Measurements from ENCODE around the gene KANK4. TPM values are rescaled to one million over a fixed set of nuclear protein-coding genes. Genes with fewer than 3 reads are reported as not detected.

The KANK4 gene
- total and polyA plus RNA-seq, 9 donors = 0.05 to 0.83 (median 0.19) TPM; not detected in 1

DNA sequence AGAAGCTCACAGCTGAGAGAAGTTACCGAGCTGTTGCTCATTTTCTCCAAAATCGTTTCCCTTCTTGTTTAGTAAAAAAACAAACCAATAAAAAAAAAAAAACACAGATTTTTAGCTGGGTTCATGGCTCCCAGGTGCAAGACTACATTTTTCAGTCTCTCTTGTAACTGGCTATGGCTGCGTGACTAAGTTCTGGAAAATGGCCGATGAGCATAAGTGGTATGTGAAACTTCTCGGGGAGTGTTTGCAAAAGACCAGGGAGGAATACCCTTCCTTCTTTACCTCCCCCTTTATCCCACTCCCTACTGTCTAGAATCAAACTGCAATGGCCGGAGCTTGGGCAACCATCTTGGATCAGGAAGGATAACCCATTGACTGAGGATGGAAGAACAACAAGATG lies 38.7 kb upstream of the KANK4 start:
- H3K27me3 ChIP-seq = no peaks in the 10 kb centered on the region
- WGBS, 3 donors = 84 to 87% (median 84%) methylated on average over 6 of the region's 6 CpGs
- DNase-seq = no peak
- H3K27ac ChIP-seq = no peak overlapping the region
- no peaks in the 10 kb centered on the region for H3K4me1 ChIP-seq (ENCODE audit: insufficient read depth)
- no peaks in the 10 kb centered on the region for H3K9me3 ChIP-seq
- H3K4me3 ChIP-seq = no peak overlapping the region
- intact Hi-C loops (cut with DNase I) = no loop called here
- no peaks in the 10 kb centered on the region for H3K36me3 ChIP-seq
- TF ChIP-seq EP300 (IDR thresholded peaks at IDR 0.05) (no peak), POLR2A (IDR thresholded peaks at IDR 0.05) (no peak)
- TF ChIP-seq, protein P1, sequence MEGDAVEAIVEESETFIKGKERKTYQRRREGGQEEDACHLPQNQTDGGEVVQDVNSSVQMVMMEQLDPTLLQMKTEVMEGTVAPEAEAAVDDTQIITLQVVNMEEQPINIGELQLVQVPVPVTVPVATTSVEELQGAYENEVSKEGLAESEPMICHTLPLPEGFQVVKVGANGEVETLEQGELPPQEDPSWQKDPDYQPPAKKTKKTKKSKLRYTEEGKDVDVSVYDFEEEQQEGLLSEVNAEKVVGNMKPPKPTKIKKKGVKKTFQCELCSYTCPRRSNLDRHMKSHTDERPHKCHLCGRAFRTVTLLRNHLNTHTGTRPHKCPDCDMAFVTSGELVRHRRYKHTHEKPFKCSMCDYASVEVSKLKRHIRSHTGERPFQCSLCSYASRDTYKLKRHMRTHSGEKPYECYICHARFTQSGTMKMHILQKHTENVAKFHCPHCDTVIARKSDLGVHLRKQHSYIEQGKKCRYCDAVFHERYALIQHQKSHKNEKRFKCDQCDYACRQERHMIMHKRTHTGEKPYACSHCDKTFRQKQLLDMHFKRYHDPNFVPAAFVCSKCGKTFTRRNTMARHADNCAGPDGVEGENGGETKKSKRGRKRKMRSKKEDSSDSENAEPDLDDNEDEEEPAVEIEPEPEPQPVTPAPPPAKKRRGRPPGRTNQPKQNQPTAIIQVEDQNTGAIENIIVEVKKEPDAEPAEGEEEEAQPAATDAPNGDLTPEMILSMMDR (IDR thresholded peaks at IDR 0.05) = no peak

DNA sequence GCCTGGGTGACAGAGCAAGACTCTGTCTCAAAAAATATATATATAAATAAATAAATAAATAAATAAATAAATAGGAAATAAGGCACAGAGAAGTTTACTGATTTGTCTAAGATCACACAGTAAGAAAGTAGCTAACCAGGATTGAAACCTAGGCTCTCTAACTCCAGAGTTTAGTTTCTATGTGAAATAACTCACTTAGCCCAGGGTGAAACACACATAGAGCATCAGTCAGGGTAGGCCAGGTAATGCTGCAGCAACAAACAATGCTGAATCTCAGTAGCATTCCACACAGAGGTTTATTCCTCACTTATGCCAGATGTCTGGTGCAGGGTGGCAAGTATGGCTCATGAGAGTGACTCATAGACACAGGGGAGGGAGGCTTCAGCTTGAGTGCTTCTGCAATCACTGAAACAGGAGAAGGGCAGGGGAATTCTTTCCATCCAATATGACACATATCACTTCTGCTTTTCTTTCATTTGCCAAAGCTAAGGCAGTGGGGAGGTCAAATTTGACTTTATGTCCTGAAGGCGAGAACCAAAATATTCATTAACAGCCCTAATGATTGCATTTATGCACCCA lies 37.1 kb upstream of the KANK4 start:
- 94 to 100% (median 96%) methylated on average over 1 of the region's 1 CpG for WGBS, 3 donors
- H3K36me3 ChIP-seq = no peaks in the 10 kb centered on the region
- TF ChIP-seq EP300 (IDR thresholded peaks at IDR 0.05) (no peak), POLR2A (IDR thresholded peaks at IDR 0.05) (no peak)
- TF ChIP-seq, protein P1 (IDR thresholded peaks at IDR 0.05) = no peak
- H3K4me1 ChIP-seq (ENCODE audit: insufficient read depth) = no peaks in the 10 kb centered on the region
- H3K27ac ChIP-seq = no peak overlapping the region
- no peak for DNase-seq
- H3K27me3 ChIP-seq = no peaks in the 10 kb centered on the region
- no peak overlapping the region for H3K4me3 ChIP-seq
- H3K9me3 ChIP-seq = no peaks in the 10 kb centered on the region
- intact Hi-C loops (cut with DNase I) = no loop called here

DNA sequence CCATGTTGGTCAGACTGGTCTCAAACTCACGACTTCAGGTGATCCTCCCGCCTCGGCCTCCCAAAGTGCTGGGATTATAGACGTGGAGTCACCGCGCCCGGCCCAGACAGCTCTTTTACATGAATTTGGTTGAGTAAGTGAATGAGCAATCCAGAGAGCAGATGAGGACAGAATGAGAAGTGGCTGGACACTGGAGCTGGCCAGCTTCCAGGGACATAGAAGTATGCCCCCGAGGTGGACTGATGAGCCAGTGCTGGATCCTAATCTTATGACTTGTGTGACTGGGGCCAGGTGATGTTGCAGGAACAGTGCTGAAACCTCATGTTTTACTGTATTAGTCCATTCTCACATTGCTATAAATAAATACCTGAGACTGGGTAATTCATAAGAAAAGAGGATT lies 35.9 kb upstream of the KANK4 start:
- H3K4me1 ChIP-seq (ENCODE audit: insufficient read depth) = no peaks in the 10 kb centered on the region
- H3K36me3 ChIP-seq = no peaks in the 10 kb centered on the region
- no peak overlapping the region for H3K4me3 ChIP-seq
- 90 to 94% (median 91%) methylated on average over 8 of the region's 8 CpGs for WGBS, 3 donors
- TF ChIP-seq POLR2A (IDR thresholded peaks at IDR 0.05) = no peak
- no peak for TF ChIP-seq EP300 (IDR thresholded peaks at IDR 0.05)
- TF ChIP-seq, protein P1 (IDR thresholded peaks at IDR 0.05) = no peak
- intact Hi-C loops (cut with DNase I) = no loop called here
- DNase-seq = no peak
- no peaks in the 10 kb centered on the region for H3K27me3 ChIP-seq
- no peaks in the 10 kb centered on the region for H3K9me3 ChIP-seq
- no peak overlapping the region for H3K27ac ChIP-seq

DNA sequence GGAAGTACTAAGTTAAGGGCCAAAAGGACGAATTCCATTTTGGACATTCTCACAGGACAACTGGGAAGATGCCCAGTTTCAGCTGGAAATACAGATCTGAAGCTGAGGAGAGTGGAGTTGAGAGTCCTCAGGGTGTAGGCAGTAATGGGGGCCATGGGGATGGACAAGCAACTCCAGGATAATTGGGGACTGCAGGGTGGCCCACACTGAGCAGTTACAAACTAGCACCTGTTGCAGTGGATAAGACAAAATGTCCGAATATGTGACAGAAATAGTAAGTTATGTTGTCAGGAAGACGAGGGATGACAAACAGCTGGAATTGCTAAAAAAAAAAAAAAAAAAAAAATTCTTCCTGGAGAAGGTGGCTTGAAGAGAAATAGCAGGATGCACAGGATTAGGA lies 34.6 kb upstream of the KANK4 start:
- WGBS, 3 donors = 39 to 44% (median 42%) methylated on average over 3 of the region's 3 CpGs
- DNase-seq = no peak
- TF ChIP-seq, protein P1 (IDR thresholded peaks at IDR 0.05) = no peak
- no peak for TF ChIP-seq POLR2A (IDR thresholded peaks at IDR 0.05)
- no peak for TF ChIP-seq EP300 (IDR thresholded peaks at IDR 0.05)
- Histone ChIP-seq H3K27ac (no peak overlapping the region), H3K4me1 (ENCODE audit: insufficient read depth) (no peaks in the 10 kb centered on the region), H3K36me3 (no peaks in the 10 kb centered on the region), H3K27me3 (no peaks in the 10 kb centered on the region), H3K9me3 (no peaks in the 10 kb centered on the region), H3K4me3 (no peak overlapping the region)
- intact Hi-C loops (cut with DNase I) = no loop called here
